ENCODE data around the gene ZNF764. TPM values are rescaled to one million over a fixed set of nuclear protein-coding genes. Genes with fewer than 3 reads are reported as not detected.

ZNF764 gene
- total RNA-seq, 4 donors from 2014 or later = 5.5 to 10.5 (median 8.7) TPM

DNA sequence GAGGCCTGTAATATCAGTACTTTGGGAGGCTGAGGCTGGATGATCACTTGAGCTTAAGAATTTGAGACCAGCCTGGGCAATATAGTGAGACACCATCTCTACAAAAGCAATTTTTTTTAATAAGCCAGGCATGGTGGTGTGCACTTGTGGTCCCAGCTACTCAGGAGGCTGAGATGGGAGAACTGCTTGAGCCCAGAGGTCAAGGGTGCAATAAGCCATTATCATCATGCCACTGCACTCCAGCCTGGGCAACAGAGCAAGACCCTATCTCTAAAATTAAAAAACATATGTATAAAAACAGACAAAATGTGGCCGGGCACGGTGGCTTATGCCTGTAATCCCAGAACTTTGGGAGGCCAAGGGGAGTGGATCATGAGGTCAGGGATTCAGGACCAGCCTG is 30.5 kb upstream of the ZNF764 start:
- H3K9me3 ChIP-seq = no peaks in the 10 kb centered on the region
- WGBS = 93% methylated on average over 2 of the region's 2 CpGs
- DNase-seq (ENCODE audit: low spot score in 2 of 2) = no peak
- peaks cover under 1% of the 10 kb centered on the region for H3K36me3 ChIP-seq
- H3K27ac ChIP-seq = no peak overlapping the region
- no peaks in the 10 kb centered on the region for H3K27me3 ChIP-seq
- TF ChIP-seq, protein P1, sequence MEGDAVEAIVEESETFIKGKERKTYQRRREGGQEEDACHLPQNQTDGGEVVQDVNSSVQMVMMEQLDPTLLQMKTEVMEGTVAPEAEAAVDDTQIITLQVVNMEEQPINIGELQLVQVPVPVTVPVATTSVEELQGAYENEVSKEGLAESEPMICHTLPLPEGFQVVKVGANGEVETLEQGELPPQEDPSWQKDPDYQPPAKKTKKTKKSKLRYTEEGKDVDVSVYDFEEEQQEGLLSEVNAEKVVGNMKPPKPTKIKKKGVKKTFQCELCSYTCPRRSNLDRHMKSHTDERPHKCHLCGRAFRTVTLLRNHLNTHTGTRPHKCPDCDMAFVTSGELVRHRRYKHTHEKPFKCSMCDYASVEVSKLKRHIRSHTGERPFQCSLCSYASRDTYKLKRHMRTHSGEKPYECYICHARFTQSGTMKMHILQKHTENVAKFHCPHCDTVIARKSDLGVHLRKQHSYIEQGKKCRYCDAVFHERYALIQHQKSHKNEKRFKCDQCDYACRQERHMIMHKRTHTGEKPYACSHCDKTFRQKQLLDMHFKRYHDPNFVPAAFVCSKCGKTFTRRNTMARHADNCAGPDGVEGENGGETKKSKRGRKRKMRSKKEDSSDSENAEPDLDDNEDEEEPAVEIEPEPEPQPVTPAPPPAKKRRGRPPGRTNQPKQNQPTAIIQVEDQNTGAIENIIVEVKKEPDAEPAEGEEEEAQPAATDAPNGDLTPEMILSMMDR (IDR thresholded peaks at IDR 0.05) = no peak
- TF ChIP-seq POLR2A (IDR thresholded peaks at IDR 0.05) = no peak
- TF ChIP-seq POLR2AphosphoS5 (IDR thresholded peaks at IDR 0.05) = no peak
- no peak for TF ChIP-seq EP300 (IDR thresholded peaks at IDR 0.05)
- H3K4me1 ChIP-seq = peaks cover 15% of the 10 kb centered on the region
- H3K4me3 ChIP-seq = no peak overlapping the region

DNA sequence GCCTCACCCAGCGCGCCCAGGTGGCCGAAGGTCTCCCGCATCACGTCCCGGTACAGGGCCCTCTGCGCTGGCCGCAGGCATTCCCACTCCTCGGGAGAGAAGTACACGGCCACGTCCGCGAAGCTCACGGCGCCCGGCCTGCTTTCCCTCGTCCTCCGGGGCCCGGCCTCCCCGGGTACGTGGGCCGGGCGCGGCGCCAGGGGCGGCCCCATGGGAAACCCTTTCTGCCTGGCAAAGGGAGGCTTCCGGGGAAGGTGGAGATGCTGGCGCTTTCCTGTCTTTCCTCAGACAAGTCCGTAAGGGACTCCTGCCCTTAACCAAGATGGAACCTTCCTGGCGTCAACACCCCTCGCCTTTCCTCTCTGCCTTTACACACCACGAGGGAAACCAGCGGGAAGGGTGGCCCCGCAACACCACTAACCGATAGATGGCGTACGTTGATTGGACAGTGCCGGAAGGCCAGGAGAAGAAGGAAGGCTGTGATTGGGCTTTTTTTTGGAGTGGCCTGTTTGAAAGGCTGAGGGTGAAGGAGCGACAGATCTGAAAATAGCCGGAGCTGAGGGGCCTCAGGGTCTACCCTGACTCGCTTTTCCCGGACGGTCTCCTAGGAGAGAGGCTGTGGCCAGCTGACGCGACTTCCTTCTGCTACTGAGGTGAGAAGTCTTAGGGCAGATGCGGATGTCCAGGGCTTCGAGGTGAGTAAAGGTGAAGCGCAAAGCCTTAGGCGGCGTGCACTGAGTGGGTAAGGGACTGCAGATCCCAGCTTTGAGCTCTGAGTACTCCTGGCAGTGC is 27.4 kb upstream of the ZNF764 start, which contains the start of gene ZNF785:
Gene ZNF785, minus strand, starts transcription at position 298 of the 792 bp plus-strand sequence. Its CDS starts 86 bp downstream, at position 212.
- Histone ChIP-seq H3K36me3 (peaks cover 23% of the 10 kb centered on the region), H3K27me3 (no peaks in the 10 kb centered on the region), H3K4me3 (peak within 1 kb of the TSS; percentile 65), H3K4me1 (peaks cover 25% of the 10 kb centered on the region), H3K27ac (peak within 1 kb of the TSS; percentile 81), H3K9me3 (no peaks in the 10 kb centered on the region)
- 0% methylated on average over 15 of the region's 50 CpGs for WGBS
- peak; percentile 98 for DNase-seq (ENCODE audit: low spot score in 2 of 2)
- TF ChIP-seq EP300 (IDR thresholded peaks at IDR 0.05) (no peak), POLR2A (IDR thresholded peaks at IDR 0.05) (no peak), POLR2AphosphoS5 (IDR thresholded peaks at IDR 0.05) (peak in 2 of 3 donors; percentile 95)
- TF ChIP-seq, protein P1 (IDR thresholded peaks at IDR 0.05) = no peak

DNA sequence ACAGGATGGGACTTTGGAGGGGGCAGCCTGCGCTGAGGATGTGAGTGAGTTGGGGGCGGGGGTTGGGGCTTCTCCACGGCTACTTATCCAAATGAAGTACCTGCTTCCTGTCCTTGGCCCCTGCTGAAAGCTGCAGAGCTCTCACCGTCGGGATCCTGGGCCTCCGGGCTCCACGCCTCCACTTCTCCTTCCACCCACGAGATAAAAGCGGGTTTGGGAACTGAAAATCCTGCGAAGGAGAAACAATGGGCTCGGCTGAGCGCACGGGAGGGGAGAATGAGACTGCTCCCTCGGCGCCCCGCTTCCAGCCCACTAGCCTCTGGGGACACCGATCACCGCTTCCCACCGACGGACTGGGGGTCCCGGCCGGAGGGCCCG is 26.8 kb upstream of the ZNF764 start:
- H3K4me3 ChIP-seq = peak overlapping the region; percentile 65
- no peak for DNase-seq (ENCODE audit: low spot score in 2 of 2)
- peaks cover 25% of the 10 kb centered on the region for H3K4me1 ChIP-seq
- H3K36me3 ChIP-seq = peaks cover 23% of the 10 kb centered on the region
- H3K27me3 ChIP-seq = no peaks in the 10 kb centered on the region
- peak overlapping the region; percentile 81 for H3K27ac ChIP-seq
- H3K9me3 ChIP-seq = no peaks in the 10 kb centered on the region
- TF ChIP-seq POLR2AphosphoS5 (IDR thresholded peaks at IDR 0.05) = no peak
- 4% methylated on average over 20 of the region's 23 CpGs for WGBS

DNA sequence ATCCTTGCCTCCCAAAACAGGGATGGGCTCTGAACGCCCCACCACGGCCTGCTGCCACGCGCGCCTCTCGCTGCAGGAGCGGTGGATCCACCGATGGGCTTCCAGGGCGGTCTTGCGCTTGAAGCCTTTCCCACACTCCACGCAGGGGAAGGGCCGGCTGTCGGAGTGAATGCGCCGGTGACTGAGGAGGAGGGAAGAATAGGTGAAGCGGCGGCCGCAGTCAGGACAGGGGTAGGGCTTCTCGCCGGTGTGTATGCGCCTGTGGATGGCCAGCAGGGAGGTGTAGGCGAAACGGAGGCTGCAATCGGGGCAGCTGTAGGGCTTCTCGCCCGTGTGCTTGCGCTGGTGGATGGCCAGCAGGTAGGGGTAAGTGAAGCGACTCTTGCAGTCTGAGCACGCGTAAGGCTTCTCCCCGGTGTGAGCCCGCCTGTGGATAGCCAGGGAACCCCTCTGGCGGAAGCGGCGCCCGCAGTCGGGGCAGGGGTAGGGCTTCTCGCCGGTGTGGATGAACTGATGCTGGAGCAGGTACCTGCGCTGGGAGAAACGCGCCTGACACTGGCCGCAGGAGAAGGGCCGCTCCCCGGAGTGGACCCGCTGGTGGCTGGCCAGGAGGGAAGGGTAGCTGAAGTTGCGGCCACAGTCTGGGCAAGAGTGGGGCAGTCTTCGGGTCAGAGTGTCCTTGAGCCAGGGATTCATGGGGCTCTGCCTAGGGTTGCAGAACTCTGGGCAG is 24.6 kb upstream of the ZNF764 start:
- H3K36me3 ChIP-seq = peaks cover 32% of the 10 kb centered on the region
- DNase-seq (ENCODE audit: low spot score in 2 of 2) = no peak
- peaks cover 25% of the 10 kb centered on the region for H3K4me1 ChIP-seq
- no peaks in the 10 kb centered on the region for H3K9me3 ChIP-seq
- no peak overlapping the region for H3K27ac ChIP-seq
- 96% methylated on average over 48 of the region's 48 CpGs for WGBS
- no peaks in the 10 kb centered on the region for H3K27me3 ChIP-seq
- TF ChIP-seq POLR2A (IDR thresholded peaks at IDR 0.05) (no peak), EP300 (IDR thresholded peaks at IDR 0.05) (no peak), POLR2AphosphoS5 (IDR thresholded peaks at IDR 0.05) (no peak)
- TF ChIP-seq, protein P1 (IDR thresholded peaks at IDR 0.05) = no peak
- H3K4me3 ChIP-seq = no peak overlapping the region

DNA sequence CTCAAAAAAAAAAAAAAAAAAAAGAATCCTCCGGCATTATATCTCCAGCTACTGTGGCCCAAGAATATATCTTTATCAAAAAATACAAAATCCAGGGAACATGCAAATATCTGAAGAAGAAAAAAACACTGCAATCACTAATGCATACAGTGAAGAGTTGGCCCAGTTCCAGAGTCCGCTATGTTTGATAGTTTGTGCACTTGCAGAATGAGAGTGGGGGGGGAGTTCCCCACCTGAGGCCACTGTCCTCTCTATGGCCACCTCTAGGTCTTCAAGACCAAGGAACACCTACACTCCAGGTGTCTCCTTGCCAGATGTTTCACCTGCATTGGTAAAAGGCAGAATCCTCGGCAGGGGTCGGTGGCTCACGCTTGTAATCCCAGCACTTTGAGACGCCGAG is 23.3 kb upstream of the ZNF764 start:
- WGBS = 88% methylated on average over 7 of the region's 7 CpGs
- H3K36me3 ChIP-seq = peaks cover 37% of the 10 kb centered on the region
- no peak for TF ChIP-seq EP300 (IDR thresholded peaks at IDR 0.05)
- no peak for TF ChIP-seq POLR2A (IDR thresholded peaks at IDR 0.05)
- TF ChIP-seq, protein P1 (IDR thresholded peaks at IDR 0.05) = no peak
- TF ChIP-seq POLR2AphosphoS5 (IDR thresholded peaks at IDR 0.05) = no peak

More for the DNA sequence above, 23.3 kb upstream of the ZNF764 start:
- Histone ChIP-seq H3K4me3 (no peak overlapping the region), H3K9me3 (no peaks in the 10 kb centered on the region), H3K27ac (no peak overlapping the region), H3K4me1 (peaks cover 25% of the 10 kb centered on the region), H3K27me3 (no peaks in the 10 kb centered on the region)
- DNase-seq (ENCODE audit: low spot score in 2 of 2) = no peak
